CD1c-positive myeloid dendritic cell (primary cell): ENCODE measurements around the gene KIF1A.
"Not testable (repeated sequence)": the region's sequence is repeated elsewhere in the genome, so short reads cannot be mapped to it uniquely, and the experiment has no call there.

Source experiments
- DNase-seq: peaks from one replicate; pipeline ENCODE4 v3.0.0-alpha.2; 2016; ENCODE audit errors: extremely low spot score

Gene KIF1A

GRCh38 chr2:240703417-240704341 lies 116.3 kb downstream of the KIF1A start:
- no peak for DNase-seq

GRCh38 chr2:240702640-240703011 lies 117.4 kb downstream of the KIF1A start:
- no peak for DNase-seq

GRCh38 chr2:240701736-240702639 lies 118.0 kb downstream of the KIF1A start:
- no peak for DNase-seq

- no peak for DNase-seq
These were observed 118.8 kb downstream of the KIF1A start for GRCh38 chr2:240701091-240701735.

GRCh38 chr2:240700616-240701015 lies 119.4 kb downstream of the KIF1A start:
- not testable (repeated sequence) for DNase-seq

- not testable (repeated sequence) for DNase-seq
These were observed 120.2 kb downstream of the KIF1A start for GRCh38 chr2:240699835-240700234.

GRCh38 chr2:240698852-240699561 lies 121.0 kb downstream of the KIF1A start:
- DNase-seq: not testable (repeated sequence)

GRCh38 chr2:240696469-240696868 lies 123.5 kb downstream of the KIF1A start:
- DNase-seq: not testable (repeated sequence)

- DNase-seq: not testable (repeated sequence)
These were observed 124.4 kb downstream of the KIF1A start for GRCh38 chr2:240695593-240695992.

GRCh38 chr2:240694304-240694703 lies 125.7 kb downstream of the KIF1A start:
- not testable (repeated sequence) for DNase-seq

GRCh38 chr2:240692583-240693561 lies 127.1 kb downstream of the KIF1A start:
- not testable (repeated sequence) for DNase-seq

GRCh38 chr2:240691631-240692420 lies 128.2 kb downstream of the KIF1A start, which contains the start of gene AQP12A:
Gene AQP12A, plus strand, starts transcription at chr2:240691866. Its CDS starts 48 bp downstream, at chr2:240691914.
- not testable (repeated sequence) for DNase-seq

GRCh38 chr2:240691075-240691427 lies 129.0 kb downstream of the KIF1A start:
- not testable (repeated sequence) for DNase-seq

- not testable (repeated sequence) for DNase-seq
These were observed 129.5 kb downstream of the KIF1A start for GRCh38 chr2:240690421-240691074.

GRCh38 chr2:240689975-240690374 lies 130.0 kb downstream of the KIF1A start:
- DNase-seq: no peak

GRCh38 chr2:240688553-240688919 lies 131.5 kb downstream of the KIF1A start:
- DNase-seq: no peak

GRCh38 chr2:240687741-240688552 lies 132.1 kb downstream of the KIF1A start:
- no peak for DNase-seq
